GM12891 (cell line): ENCODE data around the gene FGF3.

ENCODE experiments used
- POLR2A ChIP-seq: IDR thresholded peaks from 2 replicates; pipeline ENCODE4 v1.6.1; 2011; ENCODE audit warnings: low read depth, low read length, control low read depth
- TAF1 ChIP-seq: IDR thresholded peaks from 2 replicates; pipeline ENCODE4 v1.6.1; 2011; ENCODE audit warnings: low read depth, low read length, control low read depth

DNA sequence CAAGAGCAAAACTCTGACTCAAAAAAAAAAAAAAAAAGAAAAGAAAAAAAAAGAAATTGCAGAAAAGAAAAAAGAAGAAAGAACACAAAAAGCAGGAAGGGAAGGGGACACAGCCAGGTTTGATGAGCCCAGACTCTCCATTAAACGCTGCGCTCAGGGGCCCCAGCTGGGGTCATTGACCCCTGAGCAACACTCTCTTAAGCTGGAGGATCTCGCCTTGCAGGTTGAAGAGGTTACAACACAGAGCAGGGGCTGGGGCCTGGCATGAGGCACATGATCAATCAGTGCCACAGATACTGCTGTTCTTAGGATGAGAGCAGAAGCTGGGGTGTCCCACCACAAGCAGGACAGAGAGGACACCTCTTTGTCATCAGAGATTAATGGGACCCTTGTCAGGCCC lies 7.8 kb downstream of the FGF3 start:
- TF ChIP-seq POLR2A: no peak
- TF ChIP-seq TAF1: no peak
